Mesenchymal stem cell (in vitro differentiated cells and primary cell): Measurements from ENCODE around the gene EWSR1.

Experiments
- DNase-seq: peaks from one replicate; pipeline ENCODE4 v3.0.0-alpha.2; 2013
- H2AFZ ChIP-seq: one replicate; pipeline ENCODE4 v1.6.1; 2013; ENCODE audit warnings: low read depth, mild to moderate bottlenecking, control low read depth, inconsistent platforms, low read length, moderate library complexity
- H2AK5ac ChIP-seq: 2 replicates; pipeline ENCODE4 v1.6.1; 2013; ENCODE audit warnings: low read length, moderate library complexity, mild to moderate bottlenecking, inconsistent platforms; ENCODE audit not compliant: severe bottlenecking
- H2BK120ac ChIP-seq: one replicate; pipeline ENCODE4 v1.6.1; 2013; ENCODE audit warnings: low read depth, mild to moderate bottlenecking, inconsistent platforms, low read length, moderate library complexity
- H2BK12ac ChIP-seq, 2 experiments: one replicate each; pipeline ENCODE4 v1.6.1; 2013; ENCODE audit warnings: inconsistent platforms in 2 of 2, low read length in 2 of 2, mild to moderate bottlenecking in 2 of 2, moderate library complexity in 2 of 2, control low read depth in 1 of 2
- H2BK15ac ChIP-seq: one replicate; pipeline ENCODE4 v1.6.1; 2013; ENCODE audit warnings: mild to moderate bottlenecking, low read depth, inconsistent platforms; ENCODE audit not compliant: poor library complexity, severe bottlenecking
- H2BK5ac ChIP-seq: 2 replicates; pipeline ENCODE4 v1.6.1; 2013; ENCODE audit warnings: low read depth, mild to moderate bottlenecking, low read length, control low read depth, inconsistent platforms; ENCODE audit not compliant: poor library complexity, severe bottlenecking
- H3K14ac ChIP-seq, 2 experiments: one replicate each; pipeline ENCODE4 v1.6.1; 2013; ENCODE audit warnings: inconsistent platforms in 2 of 2, low read length in 2 of 2, control low read depth in 1 of 2, mild to moderate bottlenecking in 1 of 2, moderate library complexity in 1 of 2
- H3K18ac ChIP-seq, 2 experiments: one replicate each; pipeline ENCODE4 v1.6.1; 2013; ENCODE audit warnings: inconsistent platforms in 2 of 2, low read length in 2 of 2, control low read depth in 1 of 2, low read depth in 1 of 2, mild to moderate bottlenecking in 1 of 2
- H3K23ac ChIP-seq, 2 experiments: one replicate each; pipeline ENCODE4 v1.6.1; 2013; ENCODE audit warnings: inconsistent platforms in 2 of 2, low read length in 2 of 2, mild to moderate bottlenecking in 2 of 2, moderate library complexity in 2 of 2, control low read depth in 1 of 2
- H3K27ac ChIP-seq: 2 replicates; pipeline ENCODE4 v1.5.1; 2013; ENCODE audit warnings: mild to moderate bottlenecking, moderate library complexity, low read length, control low read depth, inconsistent platforms; ENCODE audit not compliant: poor library complexity, severe bottlenecking
- H3K27me3 ChIP-seq, 2 experiments: 2 replicates each; pipeline versions ENCODE4 v1.6.1 to v1.7.0; 2013; ENCODE audit warnings: low read length in 2 of 2, mild to moderate bottlenecking in 2 of 2, moderate library complexity in 2 of 2, control low read depth in 1 of 2, inconsistent platforms in 1 of 2; ENCODE audit not compliant: control insufficient read depth in 1 of 2, insufficient read depth in 1 of 2
- H3K36me3 ChIP-seq, 2 experiments: 2 replicates each; pipeline versions ENCODE4 v1.6.1 to v1.7.0; 2013; ENCODE audit warnings: low read length in 2 of 2, control low read depth in 1 of 2, inconsistent platforms in 1 of 2, low read depth in 1 of 2, mild to moderate bottlenecking in 1 of 2; ENCODE audit not compliant: insufficient read depth in 2 of 2, control insufficient read depth in 1 of 2
- H3K4ac ChIP-seq, 2 experiments: one replicate each; pipeline ENCODE4 v1.6.1; 2013; ENCODE audit warnings: inconsistent platforms in 2 of 2, low read length in 2 of 2, mild to moderate bottlenecking in 2 of 2, moderate library complexity in 2 of 2, control low read depth in 1 of 2, low read depth in 1 of 2
- H3K4me1 ChIP-seq: 2 replicates; pipeline ENCODE4 v1.6.1; 2013; ENCODE audit warnings: low read depth, low read length, control low read depth; ENCODE audit not compliant: control insufficient read depth, insufficient read depth
- H3K4me2 ChIP-seq: 2 replicates; pipeline ENCODE4 v1.6.1; 2013; ENCODE audit warnings: low read length, mild to moderate bottlenecking, inconsistent platforms; ENCODE audit not compliant: poor library complexity, severe bottlenecking
- H3K4me3 ChIP-seq, 2 experiments: 2 replicates each; pipeline versions ENCODE4 v1.5.1 to v1.7.0; 2013; ENCODE audit warnings: low read length in 2 of 2, mild to moderate bottlenecking in 2 of 2, control low read depth in 1 of 2, low read depth in 1 of 2; ENCODE audit not compliant: insufficient read depth in 1 of 2
- H3K79me1 ChIP-seq: replicated peaks from 2 replicates; pipeline ENCODE4 v1.6.1; 2013; ENCODE audit warnings: mild to moderate bottlenecking, control low read depth, low read length, inconsistent platforms; ENCODE audit not compliant: poor library complexity, severe bottlenecking
- H3K9ac ChIP-seq: 2 replicates; pipeline ENCODE4 v1.7.0; 2013; ENCODE audit warnings: mild to moderate bottlenecking, low read length, moderate library complexity
- H3K9me3 ChIP-seq: 2 replicates; pipeline ENCODE4 v1.7.0; 2013; ENCODE audit warnings: mild to moderate bottlenecking, low read length; ENCODE audit not compliant: control insufficient read depth
- H4K8ac ChIP-seq: one replicate; pipeline ENCODE4 v1.6.1; 2013; ENCODE audit warnings: inconsistent platforms, mild to moderate bottlenecking, low read length, moderate library complexity
- H4K91ac ChIP-seq: one replicate; pipeline ENCODE4 v1.6.1; 2013; ENCODE audit warnings: mild to moderate bottlenecking, low read length, inconsistent platforms
- WGBS: methylation state at CpG from one replicate; pipeline ENCODE4 v1.1.7; 2013; ENCODE audit warnings: mixed read lengths; 5-methylcytosine and 5-hydroxymethylcytosine counted together

Gene EWSR1

DNA sequence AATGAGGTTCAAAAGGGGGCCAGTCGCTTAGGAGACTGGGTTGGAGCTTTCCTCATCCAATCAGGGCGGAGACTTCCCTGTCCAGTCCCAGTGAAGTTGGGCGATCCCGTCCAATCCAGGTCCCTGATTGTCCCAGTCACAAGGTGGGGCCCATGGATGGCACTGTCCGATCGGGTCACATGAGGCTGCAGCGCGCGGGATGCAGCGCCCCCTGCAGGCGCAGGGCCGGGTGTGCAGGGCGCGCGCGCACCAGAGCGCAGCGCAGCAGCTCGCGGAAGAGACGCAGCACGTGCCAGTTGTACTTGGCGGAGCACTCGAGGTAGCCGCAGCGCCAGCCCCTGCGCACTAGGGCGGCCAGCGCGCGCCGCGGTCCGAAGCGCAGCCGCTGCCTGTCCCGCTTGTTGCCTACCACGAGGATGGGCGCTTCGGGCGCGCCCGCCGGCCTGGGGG, 45.1 kb downstream of the EWSR1 start:
- Histone ChIP-seq H3K9me3 (no peaks in the 10 kb centered on the region), H3K27me3 (peaks cover 31 to 45% of the 10 kb centered on the region in 2 experiments), H3K27ac (no peak overlapping the region), H3K18ac (no peak overlapping the region), H2AK5ac (no peak overlapping the region), H3K4me1 (peaks cover 51% of the 10 kb centered on the region), H4K91ac (no peak overlapping the region), H4K8ac (peak overlapping the region; percentile 7), H3K79me1 (peaks cover 21% of the 10 kb centered on the region), H3K4me2 (no peak overlapping the region), H3K4ac (no peak overlapping the region), H2AFZ (no peak overlapping the region), H3K9ac (no peak overlapping the region), H3K23ac (no peak overlapping the region), H3K36me3 (peaks cover 4 to 41% of the 10 kb centered on the region in 2 experiments), H2BK15ac (no peak overlapping the region), H2BK5ac (no peak overlapping the region), H3K4me3 (no peak overlapping the region), H3K14ac (no peak overlapping the region), H2BK120ac (no peak overlapping the region), H2BK12ac (no peak overlapping the region)
- WGBS: 56% methylated on average over 44 of the region's 44 CpGs
- DNase-seq: peak; percentile 10

- no peaks in the 10 kb centered on the region for H3K9me3 ChIP-seq
- no peak overlapping the region for H3K4me3 ChIP-seq
- no peak overlapping the region for H3K4ac ChIP-seq
- H4K91ac ChIP-seq: no peak overlapping the region
- no peak overlapping the region for H3K23ac ChIP-seq
- peaks cover 4 to 39% of the 10 kb centered on the region in 2 experiments for H3K36me3 ChIP-seq
- no peak overlapping the region for H2AFZ ChIP-seq
- no peak for DNase-seq
- no peak overlapping the region for H3K4me2 ChIP-seq
- H3K14ac ChIP-seq: no peak overlapping the region
- H2BK15ac ChIP-seq: no peak overlapping the region
- H2BK120ac ChIP-seq: no peak overlapping the region
- peaks cover 31 to 45% of the 10 kb centered on the region in 2 experiments for H3K27me3 ChIP-seq
- peaks cover 21% of the 10 kb centered on the region for H3K79me1 ChIP-seq
- H2BK12ac ChIP-seq: no peak overlapping the region
- WGBS: 83% methylated on average over 51 of the region's 51 CpGs
- no peak overlapping the region for H3K27ac ChIP-seq
- no peak overlapping the region for H2BK5ac ChIP-seq
- no peak overlapping the region for H3K18ac ChIP-seq
- peaks cover 45% of the 10 kb centered on the region for H3K4me1 ChIP-seq
- H4K8ac ChIP-seq: no peak overlapping the region
- no peak overlapping the region for H3K9ac ChIP-seq
- H2AK5ac ChIP-seq: no peak overlapping the region
Measured at GRCh38 chr22:29313576-29314466, 45.8 kb downstream of the EWSR1 start.

- H3K14ac ChIP-seq: no peak overlapping the region
- H3K9ac ChIP-seq: no peak overlapping the region
- H2BK5ac ChIP-seq: no peak overlapping the region
- no peak overlapping the region for H3K27ac ChIP-seq
- peaks cover 36% of the 10 kb centered on the region for H3K4me1 ChIP-seq
- H2BK120ac ChIP-seq: no peak overlapping the region
- H3K18ac ChIP-seq: no peak overlapping the region
- peak overlapping the region; percentile 89 for H3K4me2 ChIP-seq
- H4K8ac ChIP-seq: no peak overlapping the region
- DNase-seq: peak; percentile 12
- H2AFZ ChIP-seq: no peak overlapping the region
- H3K9me3 ChIP-seq: no peaks in the 10 kb centered on the region
- peaks cover 18% of the 10 kb centered on the region for H3K79me1 ChIP-seq
- peak overlapping the region in 1 of 2 experiments; percentile 47 for H3K4me3 ChIP-seq
- no peak overlapping the region for H2AK5ac ChIP-seq
- peaks cover 4 to 33% of the 10 kb centered on the region in 2 experiments for H3K36me3 ChIP-seq
- H4K91ac ChIP-seq: peak overlapping the region; percentile 43
- H3K27me3 ChIP-seq: peaks cover 31 to 45% of the 10 kb centered on the region in 2 experiments
- H2BK15ac ChIP-seq: no peak overlapping the region
- WGBS: 26% methylated on average over 32 of the region's 69 CpGs
- no peak overlapping the region for H2BK12ac ChIP-seq
- H3K23ac ChIP-seq: no peak overlapping the region
- H3K4ac ChIP-seq: no peak overlapping the region
Measured at GRCh38 chr22:29314537-29315285, 46.6 kb downstream of the EWSR1 start.
